GM12874 (cell line): ENCODE data around the gene ADAR.

ENCODE experiments used
- TF ChIP-seq, protein P1 (sequence below): IDR thresholded peaks from 2 replicates; pipeline ENCODE4 v1.5.1; 2011; ENCODE audit warnings: low read depth, mild to moderate bottlenecking, control low read depth, low read length, moderate library complexity; ENCODE audit not compliant: insufficient read depth

The ADAR gene

GRCh38 chr1:154579374-154579773 is 28.6 kb downstream of the ADAR start:
- TF ChIP-seq, protein P1, sequence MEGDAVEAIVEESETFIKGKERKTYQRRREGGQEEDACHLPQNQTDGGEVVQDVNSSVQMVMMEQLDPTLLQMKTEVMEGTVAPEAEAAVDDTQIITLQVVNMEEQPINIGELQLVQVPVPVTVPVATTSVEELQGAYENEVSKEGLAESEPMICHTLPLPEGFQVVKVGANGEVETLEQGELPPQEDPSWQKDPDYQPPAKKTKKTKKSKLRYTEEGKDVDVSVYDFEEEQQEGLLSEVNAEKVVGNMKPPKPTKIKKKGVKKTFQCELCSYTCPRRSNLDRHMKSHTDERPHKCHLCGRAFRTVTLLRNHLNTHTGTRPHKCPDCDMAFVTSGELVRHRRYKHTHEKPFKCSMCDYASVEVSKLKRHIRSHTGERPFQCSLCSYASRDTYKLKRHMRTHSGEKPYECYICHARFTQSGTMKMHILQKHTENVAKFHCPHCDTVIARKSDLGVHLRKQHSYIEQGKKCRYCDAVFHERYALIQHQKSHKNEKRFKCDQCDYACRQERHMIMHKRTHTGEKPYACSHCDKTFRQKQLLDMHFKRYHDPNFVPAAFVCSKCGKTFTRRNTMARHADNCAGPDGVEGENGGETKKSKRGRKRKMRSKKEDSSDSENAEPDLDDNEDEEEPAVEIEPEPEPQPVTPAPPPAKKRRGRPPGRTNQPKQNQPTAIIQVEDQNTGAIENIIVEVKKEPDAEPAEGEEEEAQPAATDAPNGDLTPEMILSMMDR = no peak

DNA sequence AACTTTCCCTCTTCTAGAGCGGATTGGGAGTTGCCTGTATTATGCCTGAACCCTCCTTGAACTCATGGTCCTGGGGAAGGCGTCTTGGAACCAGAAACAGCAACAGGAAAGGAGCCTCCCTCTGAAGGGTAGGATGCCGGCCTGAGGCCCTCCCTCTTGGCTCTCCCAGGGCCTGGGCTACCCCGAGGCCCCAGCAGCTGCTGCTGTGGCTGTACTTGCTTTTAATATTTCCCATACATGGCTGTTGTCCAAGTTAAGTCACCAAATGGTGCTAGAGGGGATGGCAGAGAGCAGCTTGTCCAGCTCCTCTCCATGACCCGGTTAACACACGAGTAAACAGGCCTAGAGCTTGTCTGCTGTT is 29.9 kb downstream of the ADAR start:
- TF ChIP-seq, protein P1 = no peak

GRCh38 chr1:154577346-154578057 is 30.5 kb downstream of the ADAR start:
- TF ChIP-seq, protein P1 = no peak

- TF ChIP-seq, protein P1 = no peak
Measured at GRCh38 chr1:154575951-154576566, 31.9 kb downstream of the ADAR start.

DNA sequence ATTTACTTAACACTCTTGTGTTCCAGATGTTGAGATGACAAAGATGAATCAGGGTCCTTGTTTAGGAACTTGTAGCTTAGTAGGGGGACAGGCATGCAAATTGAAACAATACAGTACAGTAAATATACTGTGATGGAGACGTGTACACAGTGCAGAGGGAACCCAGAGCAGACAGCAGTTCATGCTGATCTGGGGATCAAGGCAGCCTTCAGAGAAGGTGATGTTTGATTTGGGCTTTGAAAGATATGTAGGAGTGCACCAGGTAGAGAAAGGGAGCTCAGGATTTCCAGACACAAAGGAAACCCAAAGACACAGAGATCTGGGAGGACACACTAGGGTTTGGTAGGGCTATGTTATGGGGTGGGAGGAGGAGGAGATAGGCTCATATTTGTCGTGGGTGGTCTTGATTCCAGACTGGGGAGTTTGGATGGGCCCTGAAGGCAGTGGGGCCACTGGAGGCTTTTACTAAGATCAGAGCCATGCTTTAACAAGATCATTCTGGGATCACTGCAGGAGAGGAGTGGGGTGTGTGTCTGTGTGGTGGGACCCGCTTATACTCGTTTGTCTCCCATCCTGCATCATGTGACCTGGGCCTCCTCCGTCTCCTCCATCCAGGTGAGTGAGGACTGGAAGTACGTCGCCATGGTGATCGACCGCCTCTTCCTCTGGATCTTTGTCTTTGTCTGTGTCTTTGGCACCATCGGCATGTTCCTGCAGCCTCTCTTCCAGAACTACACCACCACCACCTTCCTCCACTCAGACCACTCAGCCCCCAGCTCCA is 32.6 kb downstream of the ADAR start:
- TF ChIP-seq, protein P1 = no peak

DNA sequence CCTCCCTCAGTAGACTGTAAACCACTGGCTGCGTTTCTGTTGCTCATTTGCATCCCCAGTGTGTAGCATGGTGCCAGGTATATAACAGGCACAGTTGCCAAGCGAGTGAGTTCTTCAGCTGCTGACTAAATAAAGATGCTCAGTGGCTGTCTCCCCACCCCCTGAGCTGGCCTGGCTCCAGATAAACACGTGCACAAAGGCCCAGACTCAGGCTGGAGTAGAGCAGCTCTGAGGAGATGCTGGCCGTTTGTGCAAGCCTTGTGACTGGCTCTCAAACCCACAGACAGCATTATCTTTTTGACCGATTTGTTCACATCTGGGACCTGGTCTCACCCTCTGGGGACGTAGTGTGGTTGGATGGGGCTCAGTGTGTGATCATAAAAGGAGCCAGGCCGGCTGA is 33.3 kb downstream of the ADAR start:
- TF ChIP-seq, protein P1 = no peak

- TF ChIP-seq, protein P1 = no peak
Measured at GRCh38 chr1:154573168-154573510, 34.8 kb downstream of the ADAR start.
